ENCODE results near the gene LAPTM5.

Gene LAPTM5

DNA sequence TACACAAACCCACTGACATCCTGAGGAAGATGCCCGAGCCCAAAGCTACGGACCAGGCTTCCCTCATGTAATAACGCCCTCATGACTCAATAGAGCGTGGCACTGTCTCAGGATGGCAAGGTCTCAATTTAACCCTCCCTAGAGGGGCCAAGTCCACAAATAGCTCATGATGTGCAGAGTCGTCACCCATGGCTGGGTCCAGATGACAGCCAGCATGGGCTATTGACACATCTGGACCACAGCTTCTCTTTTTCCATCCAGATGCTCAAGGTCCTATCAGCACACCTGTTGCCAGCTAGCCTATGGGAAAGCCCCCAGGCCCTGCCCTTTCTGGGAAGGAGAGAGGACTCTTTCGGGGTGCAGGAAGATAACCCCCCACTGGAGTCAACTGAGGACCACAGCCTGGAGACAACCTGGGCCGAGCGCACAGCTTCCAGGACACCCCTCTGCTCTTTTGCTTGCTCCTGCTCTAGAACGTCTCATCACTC, 2.8 kb downstream of the LAPTM5 start:
- DNase-seq = no peak

DNA sequence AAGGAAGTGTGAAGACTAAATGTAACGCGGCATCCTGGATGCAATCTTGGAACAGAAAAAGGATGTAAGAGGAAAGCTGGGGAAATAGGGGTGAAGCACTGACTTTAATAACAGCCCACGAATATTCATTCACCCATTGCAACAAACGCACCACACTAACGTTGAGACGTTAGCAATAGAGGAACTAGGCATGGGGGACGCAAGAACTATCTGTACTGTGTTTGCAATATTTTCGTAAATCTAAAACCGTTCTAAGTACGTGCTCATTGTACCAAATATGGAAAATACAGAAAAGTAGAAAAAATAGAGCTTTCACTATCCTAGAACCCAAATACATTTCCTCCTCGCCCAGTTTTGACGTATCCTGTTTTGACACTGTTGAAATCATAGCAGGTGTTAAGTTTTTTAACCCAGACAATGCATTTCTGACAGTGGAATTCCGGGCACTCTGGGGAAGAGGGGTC, 3.9 kb downstream of the LAPTM5 start:
- DNase-seq = no peak

DNA sequence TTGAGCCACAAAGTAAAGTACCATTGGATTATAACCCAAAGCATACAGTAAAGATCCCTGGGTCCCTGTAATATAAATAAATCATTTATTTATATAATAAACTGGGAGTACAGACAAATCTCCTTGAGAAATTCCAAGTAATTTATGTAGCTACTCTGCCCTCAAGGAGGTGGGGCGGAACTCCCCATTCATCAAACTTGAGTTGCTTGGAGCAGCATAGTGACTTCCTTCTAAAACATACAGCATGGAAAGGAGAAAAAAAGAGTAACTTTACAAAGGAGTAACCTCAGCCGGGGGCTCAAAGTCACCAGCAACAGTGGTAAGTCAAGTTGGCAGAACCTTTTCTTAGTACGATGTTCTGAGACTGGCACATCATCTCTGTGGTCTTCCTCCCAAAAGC, 4.5 kb downstream of the LAPTM5 start:
- no peak for DNase-seq

- no peak for DNase-seq
Observed at GRCh38 chr1:30752651-30752908, 5.0 kb downstream of the LAPTM5 start.

- no peak for DNase-seq
Observed at GRCh38 chr1:30751830-30752650, 5.5 kb downstream of the LAPTM5 start.

GRCh38 chr1:30750731-30751291, 6.8 kb downstream of the LAPTM5 start:
- DNase-seq = no peak

- DNase-seq = no peak
Observed at GRCh38 chr1:30749691-30750583, 7.6 kb downstream of the LAPTM5 start.

DNA sequence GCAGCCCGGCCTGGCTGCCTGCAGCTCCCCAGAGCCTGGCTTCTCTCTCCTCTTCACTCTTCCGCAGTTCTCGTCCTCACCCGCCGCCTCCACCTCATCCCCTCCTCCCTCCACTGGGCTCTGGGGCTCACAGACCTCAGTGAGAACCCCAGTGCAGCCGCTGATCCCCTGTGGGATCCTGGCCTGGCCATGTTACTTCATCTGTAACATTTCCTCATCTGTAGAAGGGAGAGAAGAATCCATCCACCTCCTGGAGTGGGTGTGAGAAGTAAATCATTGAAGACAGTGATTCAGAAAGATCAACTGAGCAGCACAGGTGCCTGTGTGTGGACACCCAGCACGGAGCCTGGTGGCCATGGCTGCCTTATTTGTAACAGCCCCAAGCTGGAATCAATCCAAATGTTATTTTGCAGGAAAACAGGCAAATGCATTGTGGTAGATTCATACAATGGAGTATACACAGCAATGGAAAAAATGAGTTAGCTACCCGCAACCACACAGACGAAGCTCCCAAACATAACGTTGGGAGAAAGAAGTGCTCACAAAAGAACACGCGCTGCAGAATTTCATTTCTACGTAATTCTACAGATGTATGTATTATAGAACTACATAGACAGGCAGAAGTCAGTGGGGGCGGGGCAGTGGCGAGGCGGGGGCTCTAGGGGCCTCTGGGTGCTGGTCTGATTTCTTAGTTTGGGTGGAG, 8.7 kb downstream of the LAPTM5 start:
- DNase-seq = peak; percentile 15

DNA sequence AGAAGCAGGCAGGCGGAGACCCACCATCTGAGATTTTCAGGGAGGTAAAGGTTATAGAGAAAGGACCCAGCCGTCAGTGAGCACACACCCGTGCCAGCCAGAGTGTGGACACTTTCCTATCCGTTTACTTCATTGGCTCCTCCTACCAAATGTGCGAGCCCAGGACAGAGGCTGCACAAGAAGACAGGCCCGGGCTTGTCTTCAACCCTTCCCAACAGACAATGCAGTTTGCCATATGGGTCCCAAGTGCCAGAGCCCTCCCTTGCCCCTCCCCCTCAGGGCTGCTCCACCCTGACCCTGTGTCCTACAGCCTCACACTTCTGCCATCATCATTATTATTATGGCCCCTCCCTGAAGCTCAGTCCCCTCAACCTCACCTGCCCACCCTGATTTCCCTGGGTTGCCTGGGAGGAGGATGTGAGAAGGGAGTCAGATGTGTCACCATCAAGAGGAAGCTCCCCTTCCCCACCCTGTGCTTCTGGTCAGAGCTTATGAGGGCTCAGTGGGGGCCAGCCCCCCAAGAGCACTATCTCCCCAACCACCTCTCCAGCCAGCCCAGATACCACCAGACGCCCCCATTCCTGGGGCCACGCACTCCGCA, 9.4 kb downstream of the LAPTM5 start:
- DNase-seq = peak; percentile 92

- no peak for DNase-seq
Observed at GRCh38 chr1:30747033-30748008, 10.3 kb downstream of the LAPTM5 start.

DNA sequence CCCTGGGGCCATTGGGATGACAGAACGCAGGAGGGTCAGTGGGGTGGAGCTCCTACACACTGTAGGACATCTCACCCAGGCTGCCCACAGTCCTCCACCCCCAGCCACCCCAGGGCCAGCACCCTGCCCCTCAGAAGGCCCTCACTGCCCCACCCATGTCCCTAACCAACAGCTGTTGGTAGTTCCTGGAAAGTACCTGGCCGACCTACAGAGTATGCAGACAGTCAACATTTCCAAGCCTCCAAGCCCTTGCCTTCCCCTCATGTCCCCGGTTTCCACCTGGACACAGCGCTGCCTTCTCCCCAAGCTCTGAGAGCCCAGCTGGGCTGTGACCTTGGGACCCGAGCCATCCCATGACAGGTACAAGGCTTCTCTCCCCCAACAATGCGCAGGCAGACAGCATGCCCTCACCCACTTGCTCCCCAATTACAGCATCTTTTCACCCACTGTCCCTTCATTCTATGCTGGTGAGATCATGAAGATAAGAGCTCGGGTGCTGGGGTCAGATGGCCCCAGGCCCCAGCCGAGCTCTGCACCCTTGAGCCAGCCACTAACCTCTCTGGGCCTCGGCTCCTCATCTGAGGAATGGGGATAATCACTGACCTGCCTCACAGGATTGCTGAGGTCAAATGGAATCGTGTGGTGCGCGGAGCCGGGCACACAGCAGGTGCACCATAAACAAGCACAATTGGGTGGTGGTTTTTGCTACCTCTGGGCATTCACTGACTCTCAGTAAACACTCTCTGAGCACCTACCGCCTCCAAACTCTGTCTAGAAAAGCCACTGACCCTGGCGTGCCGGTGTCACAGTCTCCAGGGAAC, 11.2 kb downstream of the LAPTM5 start:
- no peak for DNase-seq

DNA sequence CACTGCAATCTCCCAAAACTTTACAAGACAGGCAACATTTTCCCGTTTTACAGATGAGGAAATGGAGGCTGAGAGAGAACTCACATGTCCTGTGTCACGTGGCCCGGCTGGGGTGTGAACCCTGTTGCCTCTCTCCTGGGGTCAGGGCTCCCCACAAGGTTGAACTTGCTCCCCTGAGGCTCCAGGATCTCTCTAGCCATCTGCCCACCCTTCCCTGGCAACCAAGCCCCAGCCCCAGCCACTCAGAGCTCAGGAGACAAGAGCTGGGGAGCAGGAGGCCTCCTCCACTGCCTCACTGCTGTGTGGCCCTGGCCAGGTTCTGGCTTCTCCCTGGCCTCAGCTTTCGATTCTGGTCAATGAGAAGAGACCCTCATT, 11.8 kb downstream of the LAPTM5 start:
- DNase-seq = no peak

DNA sequence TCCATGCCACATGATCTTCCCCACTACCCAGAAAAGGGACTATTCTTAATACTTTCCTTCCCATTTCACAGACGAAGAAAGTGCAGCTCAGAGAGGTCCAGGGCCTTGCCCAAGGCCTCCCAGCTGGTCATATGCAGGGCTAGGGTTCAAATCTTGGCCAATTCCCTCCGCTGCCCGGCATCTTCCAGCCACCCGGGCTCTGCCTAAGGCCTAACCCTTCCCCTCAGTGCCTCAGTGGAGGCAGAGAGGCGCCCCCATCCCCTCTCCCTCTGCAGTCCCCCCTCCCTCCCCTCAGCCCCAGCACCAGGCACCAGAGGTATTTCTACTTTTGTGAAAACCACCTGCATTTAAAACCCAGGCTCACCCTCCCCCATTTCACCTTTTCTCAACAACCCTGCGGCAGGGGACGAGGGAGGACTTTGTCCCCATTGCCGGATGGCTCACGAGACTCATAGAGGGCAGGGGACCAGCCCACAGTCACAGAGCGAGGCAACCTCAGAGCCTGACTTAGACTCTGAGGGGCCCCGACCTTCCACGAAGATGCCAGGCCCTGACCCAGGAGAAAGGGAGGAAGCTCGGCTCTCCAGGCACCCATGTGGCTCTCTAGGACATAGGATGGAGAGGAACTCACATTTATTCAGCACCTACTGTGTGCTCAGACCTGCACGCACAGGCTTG, 12.3 kb downstream of the LAPTM5 start:
- no peak for DNase-seq

DNA sequence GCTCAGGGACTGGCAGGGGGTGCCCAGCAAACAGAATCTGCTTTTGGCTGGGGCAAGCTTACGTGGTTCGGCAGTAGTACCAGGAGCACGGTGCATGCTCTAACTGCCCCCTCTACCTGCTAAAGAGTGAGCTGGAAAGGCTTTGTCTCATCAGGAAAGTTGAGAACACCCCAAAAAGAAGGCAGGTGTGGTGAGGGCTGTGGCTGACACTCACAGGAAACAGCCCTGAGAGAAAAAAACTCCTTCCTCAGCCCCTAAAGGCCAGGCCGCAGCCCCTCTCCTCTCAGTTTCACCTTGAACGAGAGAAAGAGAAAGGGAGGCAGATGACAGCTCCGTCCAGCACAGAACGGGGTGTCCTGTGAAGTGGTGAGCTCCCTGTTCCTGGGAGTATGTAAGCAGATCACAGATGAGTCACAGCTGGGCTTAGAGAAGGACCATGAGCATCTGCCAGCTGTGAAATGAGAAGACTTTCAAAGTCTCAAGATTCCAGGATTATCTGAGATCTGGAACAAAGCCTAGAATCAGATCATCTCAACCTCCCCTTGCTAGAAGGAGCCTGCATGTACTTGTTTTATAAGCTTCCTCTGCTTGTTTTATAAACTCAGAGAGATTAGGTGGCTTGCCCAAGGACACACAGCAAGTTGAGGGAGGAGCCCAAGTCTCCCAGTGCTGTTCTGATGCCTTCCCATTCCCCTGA, 13.4 kb downstream of the LAPTM5 start:
- DNase-seq = no peak

DNA sequence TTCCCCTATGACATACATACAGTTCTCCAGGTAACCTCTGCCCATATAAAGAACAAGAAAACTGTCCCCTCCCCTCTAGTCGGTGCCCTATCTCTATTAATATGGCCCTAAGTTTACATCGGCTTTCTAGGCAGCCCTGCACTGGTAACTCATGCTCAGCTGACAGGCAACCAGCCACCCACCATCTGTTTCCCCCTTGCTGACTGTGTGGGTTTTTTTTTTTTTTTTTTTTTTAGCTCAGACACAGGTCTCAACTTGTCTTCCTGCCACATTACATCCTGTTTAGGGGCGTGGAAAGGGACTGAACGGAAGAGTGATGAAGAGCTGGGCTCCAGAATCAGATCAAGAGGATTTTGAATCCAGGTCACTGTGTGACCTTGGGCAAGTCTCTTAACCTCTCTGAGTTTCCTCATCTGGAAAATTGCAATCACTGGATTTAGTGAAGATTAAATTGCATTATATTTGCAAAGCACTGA, 14.0 kb downstream of the LAPTM5 start:
- DNase-seq = peak; percentile 89

GRCh38 chr1:30742963-30743559, 14.5 kb downstream of the LAPTM5 start:
- no peak for DNase-seq

DNA sequence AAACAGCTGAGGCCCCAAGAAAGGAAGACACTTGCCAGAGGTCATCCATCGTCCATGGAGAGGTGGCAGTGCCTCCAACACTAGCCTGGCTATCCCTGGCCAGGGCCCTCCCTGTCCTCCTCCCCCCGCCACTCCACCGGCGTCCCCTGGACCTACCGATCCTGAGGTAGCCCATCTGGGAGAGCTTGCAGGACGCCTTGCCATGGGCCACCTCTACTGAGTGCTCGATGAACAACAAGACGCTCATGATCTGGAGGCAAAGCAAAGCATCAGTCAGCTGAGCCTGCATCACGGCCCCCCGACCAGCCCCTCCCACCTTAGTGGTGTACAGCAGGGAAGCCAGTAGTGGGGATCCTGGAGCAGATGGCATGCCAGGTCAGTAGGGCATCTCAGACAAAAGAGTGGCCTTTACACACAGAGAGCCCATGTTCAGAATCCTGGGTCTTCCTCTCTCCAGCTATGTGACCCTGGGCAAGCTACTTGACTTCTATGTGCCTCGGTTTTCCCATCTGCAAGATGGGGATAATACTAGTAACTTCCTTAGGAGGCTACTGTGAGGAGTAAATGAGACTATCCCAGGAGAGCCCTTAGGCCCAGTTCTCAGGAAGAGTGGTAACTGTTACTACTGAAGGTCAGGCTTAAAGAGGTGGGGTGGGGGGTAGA, 15.1 kb downstream of the LAPTM5 start:
- no peak for DNase-seq

GRCh38 chr1:30741239-30741894, 16.2 kb downstream of the LAPTM5 start:
- no peak for DNase-seq

Measured in NCI-H1694 (cell line).